AG09309 (cell line): Measurements from ENCODE around the gene MGMT.

Experiments
- DNase-seq: peaks from one replicate; pipeline ENCODE4 v3.0.0-alpha.2; 2010; ENCODE audit warnings: low read depth
- H3K4me3 ChIP-seq: 2 replicates; pipeline ENCODE4 v1.5.1; 2011; ENCODE audit warnings: mild to moderate bottlenecking, low read depth, low read length, moderate library complexity; ENCODE audit not compliant: control insufficient read depth
- TF ChIP-seq, protein P1 (sequence below): IDR thresholded peaks from 2 replicates; pipeline ENCODE4 v1.5.1; 2011; ENCODE audit warnings: mild to moderate bottlenecking, low read depth, low read length, inconsistent platforms; ENCODE audit not compliant: insufficient read depth, control insufficient read depth; ENCODE audit errors: missing control alignments

MGMT gene

GRCh38 chr10:129678186-129678585 is 211.1 kb downstream of the MGMT start:
- TF ChIP-seq, protein P1, sequence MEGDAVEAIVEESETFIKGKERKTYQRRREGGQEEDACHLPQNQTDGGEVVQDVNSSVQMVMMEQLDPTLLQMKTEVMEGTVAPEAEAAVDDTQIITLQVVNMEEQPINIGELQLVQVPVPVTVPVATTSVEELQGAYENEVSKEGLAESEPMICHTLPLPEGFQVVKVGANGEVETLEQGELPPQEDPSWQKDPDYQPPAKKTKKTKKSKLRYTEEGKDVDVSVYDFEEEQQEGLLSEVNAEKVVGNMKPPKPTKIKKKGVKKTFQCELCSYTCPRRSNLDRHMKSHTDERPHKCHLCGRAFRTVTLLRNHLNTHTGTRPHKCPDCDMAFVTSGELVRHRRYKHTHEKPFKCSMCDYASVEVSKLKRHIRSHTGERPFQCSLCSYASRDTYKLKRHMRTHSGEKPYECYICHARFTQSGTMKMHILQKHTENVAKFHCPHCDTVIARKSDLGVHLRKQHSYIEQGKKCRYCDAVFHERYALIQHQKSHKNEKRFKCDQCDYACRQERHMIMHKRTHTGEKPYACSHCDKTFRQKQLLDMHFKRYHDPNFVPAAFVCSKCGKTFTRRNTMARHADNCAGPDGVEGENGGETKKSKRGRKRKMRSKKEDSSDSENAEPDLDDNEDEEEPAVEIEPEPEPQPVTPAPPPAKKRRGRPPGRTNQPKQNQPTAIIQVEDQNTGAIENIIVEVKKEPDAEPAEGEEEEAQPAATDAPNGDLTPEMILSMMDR: no peak
- no peak for DNase-seq
- H3K4me3 ChIP-seq: no peak overlapping the region

GRCh38 chr10:129679207-129679606 is 212.2 kb downstream of the MGMT start:
- no peak overlapping the region for H3K4me3 ChIP-seq
- no peak for DNase-seq
- TF ChIP-seq, protein P1: no peak

- no peak for DNase-seq
- H3K4me3 ChIP-seq: no peak overlapping the region
- TF ChIP-seq, protein P1: no peak
Observed at GRCh38 chr10:129680661-129681344, 213.8 kb downstream of the MGMT start.

GRCh38 chr10:129681856-129682255 is 214.8 kb downstream of the MGMT start:
- DNase-seq: no peak
- TF ChIP-seq, protein P1: no peak
- H3K4me3 ChIP-seq: no peak overlapping the region

- no peak for DNase-seq
- TF ChIP-seq, protein P1: no peak
- H3K4me3 ChIP-seq: no peak overlapping the region
Observed at GRCh38 chr10:129683519-129683918, 216.5 kb downstream of the MGMT start.

- TF ChIP-seq, protein P1: no peak
- H3K4me3 ChIP-seq: no peak overlapping the region
- DNase-seq: no peak
Observed at GRCh38 chr10:129683920-129684319, 216.9 kb downstream of the MGMT start.
